Activated CD4-positive, alpha-beta T cell treated with anti-CD3 and anti-CD28 coated beads for 24 hours (primary cell): Measurements from ENCODE around the gene GDF2.

Experiments
- DNase-seq, 2 donors: peaks; one replicate each; pipeline ENCODE4 v3.0.0-alpha.2; 2020; ENCODE audit warnings: low read depth in 2 of 2

The GDF2 gene

DNA sequence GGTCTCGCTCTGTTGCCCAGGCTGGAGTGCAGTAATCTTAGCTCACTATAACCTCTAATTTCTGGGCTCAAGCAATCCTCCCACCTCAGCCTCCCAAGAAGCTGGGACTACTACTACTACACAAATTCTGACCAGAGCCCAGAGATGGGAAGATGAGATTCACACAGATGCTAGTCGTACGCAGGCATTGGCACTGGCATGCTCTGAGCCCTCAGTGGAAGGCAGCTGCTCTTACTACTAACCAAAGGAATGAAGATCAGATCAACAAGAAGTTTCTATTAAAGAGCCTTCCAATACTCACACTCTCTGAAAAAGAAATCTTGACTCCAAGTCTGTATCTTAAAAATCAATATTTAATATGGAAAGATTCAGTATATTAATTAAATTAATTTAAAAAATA is 10.7 kb downstream of the GDF2 start:
- DNase-seq = no peak

DNA sequence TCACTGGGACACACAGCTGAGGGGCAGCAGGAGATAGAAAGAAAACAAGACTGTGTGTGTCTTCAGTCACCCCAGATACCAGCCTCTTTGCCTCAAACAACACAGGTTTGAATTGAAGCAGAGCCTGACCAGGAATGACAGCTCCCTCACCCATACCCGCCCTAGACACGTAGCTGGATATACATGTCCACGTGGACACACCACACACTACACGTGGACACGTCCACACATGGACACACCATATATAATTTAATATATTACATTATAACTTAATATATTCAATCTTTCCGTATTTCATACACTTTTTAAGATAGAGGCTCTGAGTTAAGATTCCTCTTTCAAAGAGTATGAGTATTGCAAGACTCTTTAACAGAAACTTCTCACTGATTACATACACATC is 11.3 kb downstream of the GDF2 start:
- no peak for DNase-seq

DNA sequence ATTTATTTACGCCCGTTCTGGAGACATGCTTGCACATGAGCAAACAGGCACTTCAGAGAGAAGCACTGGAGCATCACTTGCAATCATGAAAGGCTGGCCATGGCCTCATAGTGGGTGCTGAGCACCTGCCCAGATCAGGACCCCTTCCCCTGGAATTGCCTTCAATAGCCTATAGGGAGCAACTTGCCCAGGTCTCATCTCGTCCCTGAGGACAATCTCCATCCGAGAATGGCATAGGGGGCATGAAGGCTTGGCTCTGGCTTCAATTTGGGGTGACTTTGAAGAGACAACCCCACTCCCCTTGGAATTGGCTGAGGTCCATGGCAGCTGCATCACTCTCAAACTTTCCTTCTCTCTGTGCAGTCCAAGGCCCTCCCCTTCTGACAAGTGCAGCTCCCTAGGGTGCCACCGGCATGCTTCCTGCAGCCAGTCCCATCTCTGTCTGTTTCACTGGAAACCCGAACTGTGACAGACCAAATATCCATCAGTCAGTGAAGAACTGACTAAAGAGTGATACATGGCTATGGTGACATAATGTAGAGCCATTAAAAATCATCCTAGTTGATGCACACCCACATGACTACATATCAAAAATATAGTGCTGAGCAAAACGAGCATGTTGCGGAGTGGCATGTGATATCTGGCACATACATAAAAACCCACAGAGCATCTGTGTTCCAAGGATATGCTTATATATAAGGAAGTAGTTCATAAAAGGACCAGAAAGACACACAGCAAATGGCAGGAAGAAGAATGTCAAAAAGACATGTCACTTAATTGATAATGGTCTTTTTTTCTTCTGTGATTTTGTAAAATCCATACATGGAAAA is 12.4 kb downstream of the GDF2 start:
- DNase-seq = no peak

DNA sequence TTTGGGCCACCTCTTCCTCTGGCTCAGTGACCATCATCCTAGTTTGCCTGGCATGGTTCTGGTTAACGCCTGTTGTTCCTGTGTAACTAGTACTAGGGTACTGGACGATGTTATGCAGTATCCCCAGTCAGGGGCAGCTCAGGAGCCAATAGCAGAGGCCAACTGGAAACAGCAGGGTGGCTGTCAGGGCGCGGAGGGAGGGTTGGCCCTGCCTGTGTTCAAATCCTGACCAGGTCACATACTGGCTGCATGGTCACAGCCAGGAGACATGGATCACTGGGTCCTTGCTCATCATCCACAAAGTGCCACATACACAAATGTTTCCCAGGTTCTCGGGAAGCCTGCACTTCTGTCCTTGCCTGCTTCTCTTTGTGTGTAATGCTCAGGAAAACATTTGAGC is 13.7 kb downstream of the GDF2 start:
- no peak for DNase-seq

DNA sequence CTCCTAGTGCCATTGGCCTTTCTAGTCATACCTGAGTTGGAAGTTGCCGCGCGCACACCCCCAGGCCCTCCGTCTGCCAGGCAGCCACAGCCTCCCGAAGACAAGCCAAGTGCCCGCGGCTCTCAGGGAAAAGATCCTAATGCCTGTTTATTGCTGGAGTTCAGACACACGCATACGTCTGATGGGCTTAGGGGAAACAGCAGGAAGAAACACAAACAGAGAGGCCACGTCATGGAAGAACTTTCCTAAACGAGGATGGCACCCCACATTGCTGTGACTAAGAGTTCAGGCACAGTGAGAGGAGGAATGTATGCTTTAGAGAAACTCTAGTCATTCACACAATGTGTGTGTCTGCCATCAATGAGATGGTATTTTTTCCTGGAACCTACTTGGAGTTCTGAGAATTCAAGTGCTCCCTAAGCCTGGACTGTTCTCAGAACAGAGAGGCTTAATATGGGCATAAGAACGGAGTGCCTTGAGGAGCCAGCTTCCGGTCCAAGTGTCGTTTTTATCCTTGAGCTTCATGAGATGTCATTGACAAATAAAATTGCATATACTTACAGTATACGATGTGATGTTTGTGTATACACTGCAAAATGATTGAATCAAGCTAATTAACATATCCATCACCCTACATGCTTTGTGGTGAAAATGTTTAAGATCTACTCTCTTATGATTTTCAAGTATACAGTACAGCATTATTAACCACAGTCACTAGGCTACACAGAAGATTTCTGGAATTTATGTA is 14.3 kb downstream of the GDF2 start:
- no peak for DNase-seq

DNA sequence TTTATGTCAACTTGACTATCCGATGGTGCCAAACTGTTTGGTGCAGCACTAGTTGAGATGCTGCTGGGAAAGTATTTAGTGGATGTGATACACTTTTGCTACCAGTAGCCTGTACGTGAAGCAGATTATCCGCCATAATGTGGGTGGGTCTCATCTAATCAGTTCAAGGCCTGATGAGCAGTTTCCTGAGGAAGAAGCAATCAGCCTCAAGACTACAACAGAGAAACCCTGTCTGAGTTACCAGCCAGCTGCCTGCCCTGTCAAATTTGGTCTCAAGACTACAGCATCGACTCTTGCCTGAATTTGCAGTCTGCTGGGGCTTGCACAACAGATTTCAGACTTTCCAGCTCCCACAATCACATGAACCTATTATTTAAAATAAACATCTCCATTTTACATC is 15.1 kb downstream of the GDF2 start:
- DNase-seq = no peak

DNA sequence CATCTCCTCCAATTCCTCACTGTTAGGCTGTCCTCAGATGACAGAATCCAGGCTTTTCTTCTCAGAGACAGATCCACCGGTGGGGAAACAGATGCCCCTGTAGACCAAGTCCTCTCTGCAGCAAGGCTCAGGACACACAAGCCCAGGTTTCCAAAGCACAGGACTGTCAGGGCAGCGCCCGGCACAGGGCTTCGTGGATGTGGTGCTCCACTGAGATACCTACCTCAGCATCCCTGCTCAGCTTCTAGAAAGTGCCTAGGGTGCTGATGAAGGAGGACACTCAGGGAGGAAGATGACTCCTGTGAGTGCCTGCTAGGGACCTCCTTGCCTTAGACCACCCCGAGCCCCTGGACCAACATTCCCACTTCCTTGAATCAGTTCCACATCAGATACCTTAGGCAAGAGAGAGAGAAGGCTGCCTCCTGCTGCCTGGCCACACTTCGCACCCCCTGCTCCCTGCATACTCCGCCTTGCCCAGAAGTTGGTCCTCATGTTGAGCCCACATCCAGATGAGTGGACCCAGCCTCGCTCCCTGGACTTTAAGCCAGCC is 17.0 kb downstream of the GDF2 start:
- DNase-seq = no peak

DNA sequence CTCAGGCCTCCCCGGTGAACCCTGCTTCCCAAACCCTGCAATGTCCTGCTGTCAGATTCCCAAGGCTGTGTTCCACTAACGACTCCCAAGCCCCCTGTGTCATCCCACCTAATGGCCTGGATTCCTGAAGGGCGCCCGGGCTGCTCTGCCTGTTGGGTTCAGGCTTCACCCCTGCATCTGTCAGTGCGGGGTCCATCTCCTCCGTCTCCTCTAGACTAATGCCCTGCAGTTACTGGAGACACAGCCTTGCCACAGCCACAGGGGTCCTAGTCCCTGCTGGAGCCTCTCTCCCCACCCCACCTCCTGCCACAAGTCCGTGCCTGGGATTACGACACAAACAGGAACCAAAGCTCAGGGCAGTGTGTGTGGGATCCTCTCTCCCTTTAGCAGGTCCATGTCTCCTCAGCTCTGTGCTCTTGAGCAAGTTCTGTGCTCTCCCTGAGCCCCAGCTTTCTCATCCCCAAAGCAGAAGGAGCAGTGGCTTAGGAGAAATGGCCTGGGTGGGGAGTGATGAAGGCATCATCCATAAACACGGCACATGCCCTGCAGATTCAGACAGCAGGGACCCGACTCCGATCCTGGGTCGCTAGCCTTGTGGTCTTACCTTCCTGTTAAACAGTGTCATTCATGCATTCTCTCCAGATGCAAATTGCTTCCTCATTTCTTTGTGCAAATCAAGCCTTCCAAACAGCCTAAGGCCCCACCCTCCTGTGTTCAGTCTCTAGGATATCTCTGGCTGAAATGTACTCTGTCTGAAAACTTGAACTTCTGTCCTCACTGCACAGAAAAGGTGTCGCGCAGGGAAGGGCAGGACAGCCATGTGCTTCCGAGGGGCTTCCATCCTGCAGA is 17.7 kb downstream of the GDF2 start:
- DNase-seq = no peak

DNA sequence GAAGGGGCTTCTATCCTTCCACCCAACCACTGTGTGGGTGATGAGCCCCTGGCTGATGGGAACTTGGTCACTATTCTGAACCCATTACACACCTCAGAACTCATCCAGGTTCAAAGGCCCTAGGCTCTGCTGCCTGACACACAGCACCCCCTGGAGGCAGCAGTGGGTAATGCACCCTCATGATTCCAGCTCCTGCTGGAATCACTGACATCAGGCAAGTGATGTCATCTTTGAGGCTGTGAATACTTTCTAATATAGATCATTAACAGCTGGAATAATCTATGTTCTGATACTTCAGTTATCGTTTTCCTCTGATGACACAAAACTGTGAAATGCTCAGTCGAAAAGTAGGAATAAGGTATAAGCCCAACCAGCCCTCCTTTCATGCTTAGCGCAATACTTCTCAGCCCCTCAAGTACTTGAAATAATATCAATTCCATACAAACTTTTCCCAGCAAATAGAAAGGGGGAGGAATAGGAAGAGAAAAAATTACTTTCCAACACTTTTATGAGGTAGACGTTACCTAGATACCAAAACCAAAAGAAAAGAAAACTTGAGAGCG is 18.4 kb downstream of the GDF2 start:
- DNase-seq = peak; percentile 67 to 68

DNA sequence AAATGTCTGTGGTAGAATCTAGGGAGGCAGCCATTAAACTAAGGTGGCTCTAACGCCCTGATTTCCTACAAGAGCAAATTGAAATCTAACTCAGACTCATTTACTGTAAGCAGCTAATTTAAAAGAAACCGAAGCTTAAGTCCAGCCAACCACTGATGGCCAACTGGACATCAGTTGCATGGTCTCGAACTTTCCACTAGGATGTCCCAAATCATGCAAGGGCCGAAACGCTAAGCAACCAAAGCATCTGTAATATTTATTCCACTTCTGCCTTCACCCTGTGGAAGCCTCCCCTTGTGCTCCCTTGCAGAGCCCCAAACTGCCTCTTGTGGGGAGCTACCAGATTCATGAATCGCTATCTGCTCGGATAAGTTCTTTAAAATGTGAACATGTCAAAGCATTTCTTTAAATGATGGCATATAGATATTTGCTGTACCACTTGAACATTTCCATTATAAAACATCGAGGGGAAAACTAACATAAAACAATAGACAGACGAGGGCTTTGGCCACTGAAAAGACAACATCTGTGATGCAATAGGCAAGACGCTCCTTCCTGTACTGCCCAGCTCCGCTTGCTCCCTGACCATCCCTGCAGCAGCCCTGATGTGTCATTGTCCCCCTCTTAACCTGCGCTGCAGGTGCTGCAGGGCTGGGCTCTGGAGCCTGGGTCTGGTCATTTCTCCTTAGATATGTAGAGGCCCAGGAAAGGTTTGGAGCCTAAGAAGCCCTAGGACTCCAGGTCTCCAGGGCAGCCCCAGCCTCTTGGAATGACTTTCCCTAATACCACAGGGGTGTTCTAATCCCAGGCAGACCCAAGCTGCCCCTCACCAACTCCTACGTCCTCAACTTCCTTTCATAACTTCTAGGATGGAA is 23.0 kb downstream of the GDF2 start:
- no peak for DNase-seq

DNA sequence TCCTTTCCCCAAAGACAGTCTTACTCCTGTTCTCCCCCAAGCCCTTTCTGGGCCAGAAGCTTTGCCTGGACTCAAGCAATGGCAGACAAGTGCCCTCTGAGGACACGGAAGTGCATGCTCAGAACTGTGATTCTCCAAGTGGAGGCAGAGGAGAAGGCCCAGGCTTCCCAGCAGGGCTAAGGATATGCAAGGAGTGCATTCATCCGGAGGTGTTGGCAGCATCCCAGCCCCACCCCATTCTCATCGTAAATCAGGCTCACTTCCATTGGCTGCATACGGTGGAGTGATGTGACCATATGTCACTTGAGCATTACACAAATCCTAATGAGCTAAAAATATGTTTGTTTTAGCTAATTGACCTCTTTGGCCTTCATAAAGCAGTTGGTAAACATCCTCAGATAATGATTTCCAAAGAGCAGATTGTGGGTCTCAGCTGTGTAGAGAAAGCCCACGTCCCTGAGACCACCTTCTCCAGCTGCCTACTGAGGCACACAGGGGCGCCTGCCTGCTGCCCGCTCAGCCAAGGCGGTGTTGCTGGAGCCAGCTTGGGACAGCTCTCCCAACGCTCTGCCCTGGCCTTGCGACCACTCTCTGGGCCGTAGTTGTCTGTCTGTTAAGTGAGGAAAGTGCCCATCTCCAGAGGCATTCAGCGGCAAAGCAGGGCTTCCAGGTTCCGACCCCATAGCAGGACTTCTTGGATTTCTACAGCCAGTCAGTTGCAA is 24.5 kb downstream of the GDF2 start:
- no peak for DNase-seq

DNA sequence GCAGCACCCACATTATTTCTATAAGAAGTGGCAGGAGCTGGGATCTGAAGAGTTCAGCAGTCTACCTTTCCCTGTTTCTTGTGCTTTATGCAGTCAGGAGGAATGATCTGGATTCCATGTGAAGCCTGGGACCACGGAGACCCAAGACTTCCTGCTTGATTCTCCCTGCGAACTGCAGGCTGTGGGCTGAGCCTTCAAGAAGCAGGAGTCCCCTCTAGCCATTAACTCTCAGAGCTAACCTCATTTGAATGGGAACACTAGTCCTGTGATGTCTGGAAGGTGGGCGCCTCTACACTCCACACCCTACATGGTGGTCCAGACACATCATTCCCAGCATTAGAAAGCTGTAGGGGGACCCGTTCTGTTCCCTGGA is 25.0 kb downstream of the GDF2 start:
- no peak for DNase-seq

DNA sequence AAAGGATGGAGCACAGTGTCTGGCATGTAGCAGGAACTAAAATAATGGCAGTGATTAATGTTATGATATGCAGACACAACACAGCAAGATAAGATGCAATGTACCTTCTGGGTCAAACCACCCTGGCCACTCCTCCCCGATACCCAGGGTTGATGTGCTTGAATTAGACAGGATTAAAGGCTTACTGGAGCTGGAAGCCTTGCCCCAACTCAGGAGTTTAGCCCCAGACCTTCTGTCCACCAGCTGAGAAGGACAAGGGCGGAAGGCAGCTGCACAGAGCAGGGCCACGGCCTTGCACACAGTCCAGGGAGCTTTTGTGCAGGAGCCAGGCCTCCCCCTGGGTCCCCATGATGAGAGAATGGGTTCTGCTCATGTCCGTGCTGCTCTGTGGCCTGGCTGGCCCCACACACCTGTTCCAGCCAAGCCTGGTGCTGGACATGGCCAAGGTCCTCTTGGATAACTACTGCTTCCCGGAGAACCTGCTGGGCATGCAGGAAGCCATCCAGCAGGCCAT is 25.9 kb downstream of the GDF2 start, which contains the start of gene RBP3:
RBP3 (plus strand) TSS at position 226 of the 514 bp plus-strand sequence; CDS start at position 348, 122 bp downstream.
- DNase-seq = no peak

DNA sequence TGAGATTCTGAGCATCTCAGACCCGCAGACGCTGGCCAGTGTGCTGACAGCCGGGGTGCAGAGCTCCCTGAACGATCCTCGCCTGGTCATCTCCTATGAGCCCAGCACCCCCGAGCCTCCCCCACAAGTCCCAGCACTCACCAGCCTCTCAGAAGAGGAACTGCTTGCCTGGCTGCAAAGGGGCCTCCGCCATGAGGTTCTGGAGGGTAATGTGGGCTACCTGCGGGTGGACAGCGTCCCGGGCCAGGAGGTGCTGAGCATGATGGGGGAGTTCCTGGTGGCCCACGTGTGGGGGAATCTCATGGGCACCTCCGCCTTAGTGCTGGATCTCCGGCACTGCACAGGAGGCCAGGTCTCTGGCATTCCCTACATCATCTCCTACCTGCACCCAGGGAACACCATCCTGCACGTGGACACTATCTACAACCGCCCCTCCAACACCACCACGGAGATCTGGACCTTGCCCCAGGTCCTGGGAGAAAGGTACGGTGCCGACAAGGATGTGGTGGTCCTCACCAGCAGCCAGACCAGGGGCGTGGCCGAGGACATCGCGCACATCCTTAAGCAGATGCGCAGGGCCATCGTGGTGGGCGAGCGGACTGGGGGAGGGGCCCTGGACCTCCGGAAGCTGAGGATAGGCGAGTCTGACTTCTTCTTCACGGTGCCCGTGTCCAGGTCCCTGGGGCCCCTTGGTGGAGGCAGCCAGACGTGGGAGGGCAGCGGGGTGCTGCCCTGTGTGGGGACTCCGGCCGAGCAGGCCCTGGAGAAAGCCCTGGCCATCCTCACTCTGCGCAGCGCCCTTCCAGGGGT is 26.6 kb downstream of the GDF2 start:
- DNase-seq = no peak

DNA sequence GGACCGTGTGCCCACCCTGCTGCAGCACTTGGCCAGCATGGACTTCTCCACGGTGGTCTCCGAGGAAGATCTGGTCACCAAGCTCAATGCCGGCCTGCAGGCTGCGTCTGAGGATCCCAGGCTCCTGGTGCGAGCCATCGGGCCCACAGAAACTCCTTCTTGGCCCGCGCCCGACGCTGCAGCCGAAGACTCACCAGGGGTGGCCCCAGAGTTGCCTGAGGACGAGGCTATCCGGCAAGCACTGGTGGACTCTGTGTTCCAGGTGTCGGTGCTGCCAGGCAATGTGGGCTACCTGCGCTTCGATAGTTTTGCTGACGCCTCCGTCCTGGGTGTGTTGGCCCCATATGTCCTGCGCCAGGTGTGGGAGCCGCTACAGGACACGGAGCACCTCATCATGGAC is 27.3 kb downstream of the GDF2 start:
- DNase-seq = no peak

DNA sequence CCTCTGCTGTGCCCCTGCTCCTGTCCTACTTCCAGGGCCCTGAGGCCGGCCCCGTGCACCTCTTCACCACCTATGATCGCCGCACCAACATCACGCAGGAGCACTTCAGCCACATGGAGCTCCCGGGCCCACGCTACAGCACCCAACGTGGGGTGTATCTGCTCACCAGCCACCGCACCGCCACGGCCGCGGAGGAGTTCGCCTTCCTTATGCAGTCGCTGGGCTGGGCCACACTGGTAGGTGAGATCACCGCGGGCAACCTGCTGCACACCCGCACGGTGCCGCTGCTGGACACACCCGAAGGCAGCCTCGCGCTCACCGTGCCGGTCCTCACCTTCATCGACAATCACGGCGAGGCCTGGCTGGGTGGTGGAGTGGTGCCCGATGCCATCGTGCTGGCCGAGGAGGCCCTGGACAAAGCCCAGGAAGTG is 27.7 kb downstream of the GDF2 start:
- no peak for DNase-seq

DNA sequence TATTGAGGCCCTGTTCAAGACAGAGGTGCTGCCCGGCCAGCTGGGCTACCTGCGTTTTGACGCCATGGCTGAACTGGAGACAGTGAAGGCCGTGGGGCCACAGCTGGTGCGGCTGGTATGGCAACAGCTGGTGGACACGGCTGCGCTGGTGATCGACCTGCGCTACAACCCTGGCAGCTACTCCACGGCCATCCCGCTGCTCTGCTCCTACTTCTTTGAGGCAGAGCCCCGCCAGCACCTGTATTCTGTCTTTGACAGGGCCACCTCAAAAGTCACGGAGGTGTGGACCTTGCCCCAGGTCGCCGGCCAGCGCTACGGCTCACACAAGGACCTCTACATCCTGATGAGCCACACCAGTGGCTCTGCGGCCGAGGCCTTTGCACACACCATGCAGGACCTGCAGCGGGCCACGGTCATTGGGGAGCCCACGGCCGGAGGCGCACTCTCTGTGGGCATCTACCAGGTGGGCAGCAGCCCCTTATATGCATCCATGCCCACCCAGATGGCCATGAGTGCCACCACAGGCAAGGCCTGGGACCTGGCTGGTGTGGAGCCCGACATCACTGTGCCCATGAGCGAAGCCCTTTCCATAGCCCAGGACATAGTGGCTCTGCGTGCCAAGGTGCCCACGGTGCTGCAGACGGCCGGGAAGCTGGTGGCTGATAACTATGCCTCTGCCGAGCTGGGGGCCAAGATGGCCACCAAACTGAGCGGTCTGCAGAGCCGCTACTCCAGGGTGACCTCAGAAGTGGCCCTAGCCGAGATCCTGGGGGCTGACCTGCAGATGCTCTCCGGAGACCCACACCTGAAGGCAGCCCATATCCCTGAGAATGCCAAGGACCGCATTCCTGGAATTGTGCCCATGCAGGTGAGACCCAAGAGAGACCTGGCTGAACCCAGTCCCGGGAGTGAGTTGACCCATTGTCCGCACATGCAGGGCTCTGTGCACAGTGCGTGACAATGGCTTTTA is 28.7 kb downstream of the GDF2 start:
- no peak for DNase-seq
